Dendritic cell treated with granulocyte-macrophage colony-stimulating factor and Interleukin-4, amounts not matched to agents 40 ng/mL and 50 ng/mL, for 4 days (primary cell): Measurements from ENCODE around the gene C14orf180.

Experiments used
- H3K27ac Mint-ChIP-seq: one replicate; pipeline ENCODE4 v1.8.0; 2022; ENCODE audit warnings: mild to moderate bottlenecking, mixed read lengths
- H3K27me3 Mint-ChIP-seq: one replicate; pipeline ENCODE4 v1.8.0; 2022; ENCODE audit warnings: mild to moderate bottlenecking, mixed read lengths
- H3K36me3 Mint-ChIP-seq: one replicate; pipeline ENCODE4 v1.8.0; 2022; ENCODE audit warnings: low read depth, mixed read lengths
- H3K4me1 Mint-ChIP-seq: one replicate; pipeline ENCODE4 v1.8.0; 2022; ENCODE audit warnings: low read depth, mixed read lengths
- H3K4me3 Mint-ChIP-seq: one replicate; pipeline ENCODE4 v1.8.0; 2022; ENCODE audit warnings: mild to moderate bottlenecking, moderate library complexity, mixed read lengths
- H3K9me3 Mint-ChIP-seq: one replicate; pipeline ENCODE4 v1.8.0; 2022; ENCODE audit warnings: mixed read lengths
- intact Hi-C: fragments of 100-400 bp; cut with micrococcal nuclease; formaldehyde crosslinking; loops from one replicate; pipeline ENCODE4 v1.15.0; 2022

Gene C14orf180

GRCh38 chr14:104546591-104547309, 32.8 kb upstream of the C14orf180 start:
- H3K4me1 Mint-ChIP-seq, result no peaks in the 10 kb centered on the region
- H3K36me3 Mint-ChIP-seq, result no peaks in the 10 kb centered on the region
- no peaks in the 10 kb centered on the region for H3K9me3 Mint-ChIP-seq
- H3K27me3 Mint-ChIP-seq, result peaks cover 9% of the 10 kb centered on the region
- intact Hi-C loops, result no loop called here
- H3K27ac Mint-ChIP-seq, result no peak overlapping the region
- H3K4me3 Mint-ChIP-seq, result no peak overlapping the region

- Mint-ChIP-seq H3K27me3 (peaks cover 5% of the 10 kb centered on the region), H3K27ac (no peak overlapping the region), H3K4me3 (no peak overlapping the region), H3K9me3 (no peaks in the 10 kb centered on the region), H3K4me1 (no peaks in the 10 kb centered on the region), H3K36me3 (no peaks in the 10 kb centered on the region)
- intact Hi-C loops, result no loop called here
Measured at GRCh38 chr14:104547310-104547997, 32.1 kb upstream of the C14orf180 start.

GRCh38 chr14:104547998-104548700, 31.4 kb upstream of the C14orf180 start:
- Mint-ChIP-seq H3K9me3 (no peaks in the 10 kb centered on the region), H3K36me3 (no peaks in the 10 kb centered on the region), H3K27ac (no peak overlapping the region), H3K4me3 (no peak overlapping the region), H3K4me1 (no peaks in the 10 kb centered on the region), H3K27me3 (peaks cover 4% of the 10 kb centered on the region)
- intact Hi-C loops, result no loop called here

- Mint-ChIP-seq H3K27ac (no peak overlapping the region), H3K36me3 (no peaks in the 10 kb centered on the region), H3K4me3 (no peak overlapping the region), H3K27me3 (peaks cover 3% of the 10 kb centered on the region), H3K4me1 (no peaks in the 10 kb centered on the region), H3K9me3 (no peaks in the 10 kb centered on the region)
- intact Hi-C loops, result no loop called here
Measured at GRCh38 chr14:104548802-104549535, 30.6 kb upstream of the C14orf180 start.

- intact Hi-C loops, result no loop called here
- H3K4me1 Mint-ChIP-seq, result no peaks in the 10 kb centered on the region
- no peak overlapping the region for H3K27ac Mint-ChIP-seq
- no peak overlapping the region for H3K4me3 Mint-ChIP-seq
- H3K9me3 Mint-ChIP-seq, result no peaks in the 10 kb centered on the region
- H3K36me3 Mint-ChIP-seq, result no peaks in the 10 kb centered on the region
- H3K27me3 Mint-ChIP-seq, result peaks cover 2% of the 10 kb centered on the region
Measured at GRCh38 chr14:104549536-104550339, 29.8 kb upstream of the C14orf180 start.

- no peak overlapping the region for H3K4me3 Mint-ChIP-seq
- no peak overlapping the region for H3K27ac Mint-ChIP-seq
- intact Hi-C loops, result no loop called here
- no peaks in the 10 kb centered on the region for H3K4me1 Mint-ChIP-seq
- H3K36me3 Mint-ChIP-seq, result no peaks in the 10 kb centered on the region
- no peaks in the 10 kb centered on the region for H3K9me3 Mint-ChIP-seq
- peaks cover 1% of the 10 kb centered on the region for H3K27me3 Mint-ChIP-seq
Measured at GRCh38 chr14:104550340-104550860, 29.2 kb upstream of the C14orf180 start.

GRCh38 chr14:104550861-104551728, 28.5 kb upstream of the C14orf180 start:
- Mint-ChIP-seq H3K27me3 (no peaks in the 10 kb centered on the region), H3K9me3 (no peaks in the 10 kb centered on the region), H3K27ac (no peak overlapping the region), H3K4me3 (no peak overlapping the region), H3K4me1 (no peaks in the 10 kb centered on the region), H3K36me3 (no peaks in the 10 kb centered on the region)
- intact Hi-C loops, result no loop called here

- Mint-ChIP-seq H3K9me3 (no peaks in the 10 kb centered on the region), H3K4me1 (no peaks in the 10 kb centered on the region), H3K27ac (no peak overlapping the region), H3K36me3 (no peaks in the 10 kb centered on the region), H3K27me3 (no peaks in the 10 kb centered on the region), H3K4me3 (no peak overlapping the region)
- intact Hi-C loops, result no loop called here
Measured at GRCh38 chr14:104551851-104552737, 27.5 kb upstream of the C14orf180 start.

GRCh38 chr14:104552738-104553125, 26.8 kb upstream of the C14orf180 start:
- intact Hi-C loops, result no loop called here
- no peaks in the 10 kb centered on the region for H3K4me1 Mint-ChIP-seq
- no peak overlapping the region for H3K27ac Mint-ChIP-seq
- H3K27me3 Mint-ChIP-seq, result no peaks in the 10 kb centered on the region
- no peak overlapping the region for H3K4me3 Mint-ChIP-seq
- no peaks in the 10 kb centered on the region for H3K36me3 Mint-ChIP-seq
- H3K9me3 Mint-ChIP-seq, result no peaks in the 10 kb centered on the region

- H3K27ac Mint-ChIP-seq, result no peak overlapping the region
- H3K4me3 Mint-ChIP-seq, result no peak overlapping the region
- intact Hi-C loops, result no loop called here
- H3K9me3 Mint-ChIP-seq, result no peaks in the 10 kb centered on the region
- no peaks in the 10 kb centered on the region for H3K4me1 Mint-ChIP-seq
- H3K27me3 Mint-ChIP-seq, result no peaks in the 10 kb centered on the region
- H3K36me3 Mint-ChIP-seq, result no peaks in the 10 kb centered on the region
Measured at GRCh38 chr14:104553166-104554087, 26.1 kb upstream of the C14orf180 start.

GRCh38 chr14:104554088-104554607, 25.4 kb upstream of the C14orf180 start:
- H3K27me3 Mint-ChIP-seq, result no peaks in the 10 kb centered on the region
- H3K36me3 Mint-ChIP-seq, result no peaks in the 10 kb centered on the region
- no peak overlapping the region for H3K27ac Mint-ChIP-seq
- H3K4me1 Mint-ChIP-seq, result no peaks in the 10 kb centered on the region
- H3K9me3 Mint-ChIP-seq, result no peaks in the 10 kb centered on the region
- H3K4me3 Mint-ChIP-seq, result no peak overlapping the region
- intact Hi-C loops, result no loop called here
